GM13977 (cell line): Measurements from ENCODE around the gene CCNJL.
"Not testable (repeated sequence)": the region's sequence is repeated elsewhere in the genome, so short reads cannot be mapped to it uniquely, and the experiment has no call there.

ENCODE experiments used
- DNase-seq: peaks from one replicate; pipeline ENCODE4 v3.0.0; 2012; ENCODE audit warnings: low spot score
- in situ Hi-C: fragments of 300-500 bp; cut with MboI; formaldehyde crosslinking; loops from one replicate; pipeline ENCODE4 v1.12.0; 2022; ENCODE audit warnings: low sequenced_read_pairs, low pct_unique_long_range_greater_than_20kb, mixed read lengths, inconsistent platforms; ENCODE audit not compliant: unreplicated experiment
- TF ChIP-seq, protein P1 (sequence below): IDR thresholded peaks from 2 replicates; pipeline ENCODE4 v1.5.1; 2012; ENCODE audit warnings: mild to moderate bottlenecking, control low read depth; ENCODE audit not compliant: insufficient read depth; ENCODE audit errors: extremely low read depth, missing control alignments

Gene CCNJL

DNA sequence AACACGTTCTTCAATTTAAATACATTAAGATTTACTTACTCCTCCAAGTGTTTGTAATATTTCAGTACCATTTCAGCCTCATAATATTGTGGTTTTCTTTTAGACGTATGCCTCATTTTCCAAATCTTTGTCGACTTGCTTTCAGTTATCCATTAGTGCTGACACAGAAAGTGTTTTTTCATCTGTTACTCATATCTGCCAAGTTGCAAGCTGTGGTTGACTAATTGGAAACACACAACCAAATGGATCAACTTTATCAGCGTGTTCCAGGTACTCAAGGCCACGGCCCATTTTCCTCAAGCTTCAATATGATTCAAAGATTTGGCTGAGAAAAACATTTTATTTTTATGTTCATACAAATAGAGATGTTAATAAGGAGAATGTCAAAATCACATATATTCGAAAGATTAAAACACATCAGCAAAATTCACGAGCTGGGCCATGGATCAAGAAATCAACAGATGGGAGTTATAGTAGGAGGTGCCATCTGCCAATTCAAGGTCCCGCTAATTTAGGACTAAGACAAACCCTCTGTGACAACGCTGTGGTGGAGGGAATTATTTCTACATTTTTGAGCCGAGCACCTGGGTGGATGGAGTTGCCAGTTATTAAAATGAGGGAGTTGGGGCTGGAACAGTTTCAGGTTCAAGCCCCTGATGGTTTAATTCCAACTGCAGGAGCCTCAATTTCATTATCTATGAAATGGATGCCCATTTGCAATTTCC is 27.2 kb upstream of the CCNJL start:
- DNase-seq, result no peak
- TF ChIP-seq, protein P1, sequence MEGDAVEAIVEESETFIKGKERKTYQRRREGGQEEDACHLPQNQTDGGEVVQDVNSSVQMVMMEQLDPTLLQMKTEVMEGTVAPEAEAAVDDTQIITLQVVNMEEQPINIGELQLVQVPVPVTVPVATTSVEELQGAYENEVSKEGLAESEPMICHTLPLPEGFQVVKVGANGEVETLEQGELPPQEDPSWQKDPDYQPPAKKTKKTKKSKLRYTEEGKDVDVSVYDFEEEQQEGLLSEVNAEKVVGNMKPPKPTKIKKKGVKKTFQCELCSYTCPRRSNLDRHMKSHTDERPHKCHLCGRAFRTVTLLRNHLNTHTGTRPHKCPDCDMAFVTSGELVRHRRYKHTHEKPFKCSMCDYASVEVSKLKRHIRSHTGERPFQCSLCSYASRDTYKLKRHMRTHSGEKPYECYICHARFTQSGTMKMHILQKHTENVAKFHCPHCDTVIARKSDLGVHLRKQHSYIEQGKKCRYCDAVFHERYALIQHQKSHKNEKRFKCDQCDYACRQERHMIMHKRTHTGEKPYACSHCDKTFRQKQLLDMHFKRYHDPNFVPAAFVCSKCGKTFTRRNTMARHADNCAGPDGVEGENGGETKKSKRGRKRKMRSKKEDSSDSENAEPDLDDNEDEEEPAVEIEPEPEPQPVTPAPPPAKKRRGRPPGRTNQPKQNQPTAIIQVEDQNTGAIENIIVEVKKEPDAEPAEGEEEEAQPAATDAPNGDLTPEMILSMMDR, result no peak
- in situ Hi-C loops, result loop anchor here (10.0 kb wide), 2 partner anchors 145 to 315 kb away; no protein-coding TSS in a partner anchor

GRCh38 chr5:160334716-160335115 is 22.4 kb upstream of the CCNJL start:
- in situ Hi-C loops, result loop anchor here (10.0 kb wide), 1 partner anchor 310 kb away; no protein-coding TSS in a partner anchor
- DNase-seq, result not testable (repeated sequence)

DNA sequence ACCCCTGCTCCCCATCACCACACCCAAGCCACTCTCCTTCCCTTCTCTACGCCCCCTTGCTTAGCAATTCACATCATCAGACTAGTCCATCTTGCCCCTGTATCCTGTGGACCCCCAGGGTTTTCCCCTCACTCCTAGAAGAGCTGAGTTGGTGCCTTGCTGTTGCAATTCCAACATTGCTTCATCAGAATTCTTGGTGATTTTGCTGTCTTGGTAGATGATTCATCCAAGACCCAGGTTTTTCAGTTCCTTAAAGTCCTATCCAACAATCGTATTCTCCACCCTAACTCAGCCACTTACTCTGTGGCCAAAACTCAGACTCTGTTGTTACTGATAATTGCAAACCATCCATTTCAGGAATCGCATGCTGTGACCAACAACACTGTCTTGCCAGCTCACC is 21.4 kb upstream of the CCNJL start:
- in situ Hi-C loops, result loop anchor here (10.0 kb wide), 1 partner anchor 309 kb away; no protein-coding TSS in a partner anchor
- DNase-seq, result no peak
- TF ChIP-seq, protein P1, result no peak

DNA sequence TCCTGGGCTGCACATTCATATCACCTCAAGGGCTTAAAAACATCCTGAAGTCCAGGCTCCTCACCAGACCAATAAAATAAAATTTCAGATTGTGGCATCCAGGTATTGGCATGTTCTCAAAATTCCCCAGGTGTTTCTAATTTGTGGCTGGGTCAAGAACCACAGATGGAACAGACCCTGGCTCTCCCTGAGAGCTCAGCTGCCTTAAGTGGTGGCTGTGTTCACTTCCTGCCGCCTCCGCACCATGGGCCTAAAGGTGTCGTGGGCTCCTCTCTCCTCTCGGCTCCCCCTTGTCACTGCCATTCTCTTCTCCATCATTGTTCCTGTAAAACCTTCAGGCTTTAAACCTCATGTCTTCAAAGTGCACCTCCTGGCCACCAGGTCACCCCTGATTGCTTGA is 17.8 kb upstream of the CCNJL start:
- in situ Hi-C loops, result loop anchor here (10.0 kb wide), 1 partner anchor 305 kb away; no protein-coding TSS in a partner anchor
- TF ChIP-seq, protein P1, result no peak
- no peak for DNase-seq

DNA sequence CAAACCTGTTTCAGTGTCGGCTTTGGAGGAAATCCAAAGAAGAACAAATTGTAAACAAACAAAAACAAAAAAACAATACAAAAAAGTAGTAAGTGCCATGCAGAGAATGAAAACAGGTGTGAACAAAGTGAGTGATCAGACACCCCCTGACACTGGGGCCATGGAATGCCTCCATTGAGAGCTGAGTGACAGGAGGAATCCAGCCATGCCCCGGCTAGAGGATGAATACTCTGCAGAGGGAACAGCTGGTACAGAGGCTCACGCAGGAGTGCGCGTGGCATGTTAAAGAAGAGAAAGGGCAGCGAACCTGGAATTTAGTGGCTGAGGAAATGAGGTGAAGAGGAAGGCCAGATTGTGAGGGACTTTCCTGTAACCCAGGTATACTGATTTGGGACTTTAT is 15.5 kb upstream of the CCNJL start:
- TF ChIP-seq, protein P1, result no peak
- DNase-seq, result no peak
- in situ Hi-C loops, result no loop called here

DNA sequence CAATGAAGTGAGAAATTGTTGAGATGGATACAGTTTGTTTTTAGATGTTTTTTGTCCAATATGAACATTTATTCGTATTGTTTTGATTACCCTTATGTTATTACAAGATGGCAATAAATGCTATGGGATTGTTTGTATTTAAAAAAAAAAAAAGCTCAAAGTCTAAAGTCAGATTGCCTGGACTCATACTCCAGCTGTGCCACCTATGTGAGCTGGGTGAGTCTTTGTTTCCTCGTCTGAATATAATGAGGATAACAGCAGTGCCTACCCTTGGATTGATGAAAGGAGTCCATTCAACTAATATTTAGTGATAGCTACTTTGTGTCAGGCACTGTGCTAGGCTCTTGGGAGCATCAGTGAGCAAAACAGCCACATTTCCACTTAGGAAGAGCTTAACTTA is 14.6 kb upstream of the CCNJL start:
- in situ Hi-C loops, result no loop called here
- TF ChIP-seq, protein P1, result no peak
- DNase-seq, result no peak

DNA sequence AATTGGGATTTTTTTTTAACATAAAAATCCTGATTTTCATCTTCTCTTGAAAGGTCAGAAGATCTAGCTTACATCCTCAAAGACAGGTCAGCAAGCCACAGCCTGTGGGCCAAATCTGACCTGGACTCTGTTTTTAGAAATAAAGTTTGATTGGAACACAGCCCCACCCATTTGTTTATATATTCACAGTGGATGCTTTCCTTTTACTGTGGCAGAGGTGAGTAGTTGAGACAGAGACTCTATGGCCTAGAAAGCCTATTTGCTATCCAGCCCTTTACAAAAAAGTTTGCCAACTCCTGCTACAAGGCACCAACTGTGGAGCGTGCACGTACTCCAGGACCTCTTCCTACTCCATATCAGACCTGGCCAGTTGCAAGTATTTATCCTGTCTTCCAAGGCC is 13.4 kb upstream of the CCNJL start:
- in situ Hi-C loops, result no loop called here
- TF ChIP-seq, protein P1, result no peak
- no peak for DNase-seq
